SK-N-SH (cell line): ENCODE results near the gene CADPS2. TPM values are rescaled to one million over a fixed set of nuclear protein-coding genes. Genes with fewer than 3 reads are reported as not detected.

Experiments used
- CTCF ChIA-PET: fragments of 300-600, 350-600 bp; formaldehyde crosslinking; extraction: SDS; loops from one replicate; lab custom pipeline; 2021; lab: Yijun Ruan, JAX
- POLR2A ChIA-PET: fragments of 350-600 bp; sonication (Branson Sonifier 250); formaldehyde crosslinking; extraction: SDS; loops from one replicate; lab custom pipeline; 2020; ENCODE audit warnings: antibody characterized with exemption, inconsistent platforms; lab: Yijun Ruan, JAX
- DNase-seq: peaks from one replicate; pipeline ENCODE4 v3.0.0; 2012
- H2AFZ ChIP-seq: fragments of 200-600 bp; sonication (generic); 2 replicates; pipeline ENCODE4 v1.8.1; 2016; ENCODE audit warnings: antibody characterized with exemption, mild to moderate bottlenecking, low read depth
- H3F3A ChIP-seq: fragments of 200-600 bp; sonication (generic); replicated peaks from 2 replicates; pipeline ENCODE3; 2016; ENCODE audit warnings: antibody characterized with exemption, mild to moderate bottlenecking; ENCODE audit not compliant: insufficient read depth
- H3K27ac ChIP-seq, 2 experiments: fragments of 200-500 bp in 1 of 2; fragments of 200-600 bp in 1 of 2; sonication (Bioruptor generic) in 1 of 2; sonication (generic), shearing (Covaris generic) in 1 of 2; 2 replicates each; pipeline versions ENCODE4 v1.5.1 to v1.6.1; 2014 to 2016; ENCODE audit warnings: low read depth in 2 of 2, inconsistent platforms in 1 of 2, low read length in 1 of 2, mild to moderate bottlenecking in 1 of 2, mixed read lengths in 1 of 2
- H3K27me3 ChIP-seq: fragments of 200-600 bp; sonication (generic), shearing (Covaris generic); 2 replicates; pipeline ENCODE4 v1.6.1; 2016; ENCODE audit warnings: mixed run types; ENCODE audit not compliant: insufficient read depth
- H3K36me3 ChIP-seq, 2 experiments: fragments of 200-500 bp in 1 of 2; fragments of 200-600 bp in 1 of 2; sonication (Bioruptor generic) in 1 of 2; sonication (generic) in 1 of 2; replicated peaks in 1 of 2; 2 replicates each; pipeline versions ENCODE3 to v1.5.1; 2014 to 2016; ENCODE audit warnings: low read length in 1 of 2, mild to moderate bottlenecking in 1 of 2; ENCODE audit not compliant: insufficient read depth in 2 of 2, control insufficient read depth in 1 of 2
- H3K4me1 ChIP-seq, 2 experiments: fragments of 200-500 bp in 1 of 2; fragments of 200-600 bp in 1 of 2; sonication (Bioruptor generic) in 1 of 2; sonication (generic), shearing (Covaris generic) in 1 of 2; 2 replicates each; pipeline versions ENCODE4 v1.5.1 to v1.6.1; 2014 to 2016; ENCODE audit warnings: low read depth in 1 of 2, low read length in 1 of 2, mixed run types in 1 of 2; ENCODE audit not compliant: insufficient read depth in 2 of 2, control insufficient read depth in 1 of 2
- H3K4me2 ChIP-seq: fragments of 200-600 bp; sonication (generic), shearing (Covaris generic); 2 replicates; pipeline ENCODE4 v1.6.1; 2017; ENCODE audit warnings: mixed run types
- H3K4me3 ChIP-seq, 2 experiments: fragments of 200-500 bp in 1 of 2; fragments of 200-600 bp in 1 of 2; sonication (Bioruptor generic) in 1 of 2; sonication (generic), shearing (Covaris generic) in 1 of 2; 2 replicates each; pipeline versions ENCODE4 v1.5.1 to v1.8.1; 2014 to 2016; ENCODE audit warnings: low read depth in 2 of 2, inconsistent platforms in 1 of 2, low read length in 1 of 2, mild to moderate bottlenecking in 1 of 2, mixed read lengths in 1 of 2, moderate library complexity in 1 of 2
- H3K79me2 ChIP-seq: fragments of 200-600 bp; sonication (generic); 2 replicates; pipeline ENCODE4 v1.8.1; 2017; ENCODE audit warnings: mild to moderate bottlenecking; ENCODE audit not compliant: insufficient read depth
- H3K9ac ChIP-seq: fragments of 200-600 bp; sonication (generic); 2 replicates; pipeline ENCODE4 v1.6.1; 2017; ENCODE audit warnings: mixed run types
- H3K9me2 ChIP-seq: fragments of 200-600 bp; sonication (generic); 2 replicates; pipeline ENCODE4 v1.6.1; 2017; ENCODE audit warnings: mixed run types
- H3K9me3 ChIP-seq: fragments of 200-600 bp; sonication (generic); 2 replicates; pipeline ENCODE4 v1.6.1; 2017; ENCODE audit warnings: mixed run types, mild to moderate bottlenecking, moderate library complexity
- H4K20me1 ChIP-seq: fragments of 200-600 bp; sonication (generic); 2 replicates; pipeline ENCODE4 v1.6.1; 2017; ENCODE audit warnings: mild to moderate bottlenecking, mixed run types; ENCODE audit not compliant: insufficient read depth
- EP300 ChIP-seq, 2 experiments: IDR thresholded peaks; 2 replicates each; pipeline versions ENCODE4 v1.4.0 to v1.6.1; 2012; ENCODE audit warnings: borderline replicate concordance in 1 of 2, low read depth in 1 of 2, low read length in 1 of 2
- GABPA ChIP-seq: IDR thresholded peaks from 2 replicates; pipeline ENCODE4 v1.4.0; 2012; ENCODE audit warnings: low read depth, mild to moderate bottlenecking
- JUND ChIP-seq: IDR thresholded peaks from 2 replicates; pipeline ENCODE4 v1.4.0; 2012
- MXI1 ChIP-seq: IDR thresholded peaks from 2 replicates; pipeline ENCODE4 v1.6.1; 2012; ENCODE audit warnings: mild to moderate bottlenecking, low read depth, low read length, improper control_type of control experiment
- NFIC ChIP-seq: IDR thresholded peaks from 2 replicates; pipeline ENCODE4 v1.4.0; 2012; ENCODE audit warnings: borderline replicate concordance
- NRF1 ChIP-seq: IDR thresholded peaks from 2 replicates; pipeline ENCODE4 v1.6.1; 2012; ENCODE audit warnings: low read depth, mild to moderate bottlenecking, low read length
- REST ChIP-seq: IDR thresholded peaks from 2 replicates; pipeline ENCODE4 v1.6.1; 2012; ENCODE audit warnings: mild to moderate bottlenecking, low read depth, low read length, moderate library complexity
- SIN3A ChIP-seq: IDR thresholded peaks from 2 replicates; pipeline ENCODE4 v1.6.1; 2012; ENCODE audit warnings: low read depth, mild to moderate bottlenecking, low read length, moderate library complexity, borderline replicate concordance
- ZBTB33 ChIP-seq: IDR thresholded peaks from 2 replicates; pipeline ENCODE4 v1.4.0; 2012; ENCODE audit warnings: low read depth, borderline replicate concordance
- WGBS: methylation state at CpG from one replicate; pipeline ENCODE4 v1.1.6; 2017; ENCODE audit warnings: low lambda C conversion rate; 5-methylcytosine and 5-hydroxymethylcytosine counted together
- polyA plus RNA-seq, 3 experiments: library from polyadenylated mRNA; depleted of rRNA; stranded (reverse); fragments of >200 nt; gene quantifications; 2 replicates each; pipeline ENCODE4 v1.2.3, GENCODE V29; 2012

The CADPS2 gene
- polyA plus RNA-seq, 1 of the 3 experiments (the other 2 are of a cell fraction): 0.05 TPM

- TF ChIP-seq REST (no peak), GABPA (no peak), MXI1 (no peak), SIN3A (no peak), ZBTB33 (no peak), NRF1 (no peak), JUND (no peak)
Observed at GRCh38 chr7:122710916-122711315, 175.3 kb downstream of the CADPS2 start (continued).

- Histone ChIP-seq H2AFZ (no peak overlapping the region), H3K79me2 (no peaks in the 10 kb centered on the region), H3K4me2 (no peak overlapping the region), H3K27ac (no peak overlapping the region), H3K4me1 (no peaks in the 10 kb centered on the region), H3F3A (no peaks in the 10 kb centered on the region), H3K9ac (no peak overlapping the region), H4K20me1 (no peaks in the 10 kb centered on the region), H3K36me3 (no peaks in the 10 kb centered on the region), H3K9me2 (no peaks in the 10 kb centered on the region), H3K9me3 (no peaks in the 10 kb centered on the region), H3K4me3 (no peak overlapping the region), H3K27me3 (peaks cover 1% of the 10 kb centered on the region; the same call in 1 of the 2 replicates)
- DNase-seq: no peak
- no peak for TF ChIP-seq EP300 (IDR thresholded peaks at IDR 0.05; ENCODE audit: borderline replicate concordance in 1 of 2, low read depth in 1 of 2, low read length in 1 of 2)
- no peak for TF ChIP-seq NFIC
- TF ChIP-seq REST: no peak
- WGBS: 1% methylated on average over 7 of the region's 7 CpGs
- POLR2A ChIA-PET: interaction anchor here (0.6 kb wide), 1 partner anchor 569 kb away, joined by 3 read pairs; no protein-coding TSS in a partner anchor
- CTCF ChIA-PET: no interaction called here
Observed at GRCh38 chr7:122709930-122710646, 176.2 kb downstream of the CADPS2 start.
